Retina (tissue), 1 donor: ENCODE results near the gene RBMS3.
"Not testable (repeated sequence)": the region's sequence is repeated elsewhere in the genome, so short reads cannot be mapped to it uniquely, and the experiment has no call there.

Experiments
- DNase-seq: peaks from one replicate; pipeline ENCODE4 v3.0.0-alpha.2; 2016

The RBMS3 gene

GRCh38 chr3:30050116-30050515 lies 769.2 kb downstream of the RBMS3 start:
- DNase-seq = not testable (repeated sequence)

GRCh38 chr3:30059240-30059639 lies 778.4 kb downstream of the RBMS3 start:
- DNase-seq = no peak
